GM19372 (cell line): ENCODE results near the gene KLHL40.

Source experiments
- ATAC-seq: cut with Tn5 transposase; IDR thresholded peaks from one replicate; pipeline ENCODE4 v1.9.1; 2021; ENCODE audit warnings: mild to moderate bottlenecking, low read depth, moderate library complexity; ENCODE audit not compliant: unreplicated experiment

KLHL40 gene

GRCh38 chr3:42701371-42702065 lies 16.2 kb downstream of the KLHL40 start:
- ATAC-seq = no peak

GRCh38 chr3:42702066-42702951 lies 17.0 kb downstream of the KLHL40 start, which contains the start of gene HHATL:
Gene HHATL, minus strand, starts transcription at chr3:42702798. Its CDS starts 1,972 bp downstream, at chr3:42700826.
- no peak for ATAC-seq

- ATAC-seq = no peak
Observed at GRCh38 chr3:42702982-42703694, 17.8 kb downstream of the KLHL40 start.

GRCh38 chr3:42703695-42704025 lies 18.3 kb downstream of the KLHL40 start:
- no peak for ATAC-seq

GRCh38 chr3:42704136-42704841 lies 19.0 kb downstream of the KLHL40 start:
- ATAC-seq = no peak

- no peak for ATAC-seq
Observed at GRCh38 chr3:42705058-42705767, 19.9 kb downstream of the KLHL40 start.

GRCh38 chr3:42705962-42706585 lies 20.7 kb downstream of the KLHL40 start:
- no peak for ATAC-seq

GRCh38 chr3:42706721-42707619 lies 21.6 kb downstream of the KLHL40 start:
- no peak for ATAC-seq

- ATAC-seq = no peak
Observed at GRCh38 chr3:42707620-42708355, 22.5 kb downstream of the KLHL40 start.

- no peak for ATAC-seq
Observed at GRCh38 chr3:42708611-42709151, 23.3 kb downstream of the KLHL40 start.

GRCh38 chr3:42709621-42710020 lies 24.3 kb downstream of the KLHL40 start:
- ATAC-seq = no peak

GRCh38 chr3:42710323-42711021 lies 25.1 kb downstream of the KLHL40 start:
- no peak for ATAC-seq

GRCh38 chr3:42711491-42712343 lies 26.4 kb downstream of the KLHL40 start:
- no peak for ATAC-seq

- ATAC-seq = no peak
Observed at GRCh38 chr3:42712344-42712648, 27.0 kb downstream of the KLHL40 start.

- no peak for ATAC-seq
Observed at GRCh38 chr3:42712688-42713372, 27.5 kb downstream of the KLHL40 start.

GRCh38 chr3:42713747-42714146 lies 28.4 kb downstream of the KLHL40 start:
- ATAC-seq = no peak
